ENCODE measurements around the gene SIPA1L2.

Gene SIPA1L2

GRCh38 chr1:232641507-232641906, 11.6 kb upstream of the SIPA1L2 start:
- no peak for DNase-seq

GRCh38 chr1:232636799-232637198, 6.9 kb upstream of the SIPA1L2 start:
- no peak for DNase-seq

- peak; percentile 51 for DNase-seq
Observed at GRCh38 chr1:232635778-232636356, 5.9 kb upstream of the SIPA1L2 start.

GRCh38 chr1:232635279-232635678, 5.3 kb upstream of the SIPA1L2 start:
- no peak for DNase-seq

- no peak for DNase-seq
Observed at GRCh38 chr1:232634096-232634495, 4.2 kb upstream of the SIPA1L2 start.

- no peak for DNase-seq
Observed at GRCh38 chr1:232630894-232631195, 912 bp upstream of the SIPA1L2 start.

- DNase-seq = peak; percentile 20
Observed at GRCh38 chr1:232629250-232630046, 485 bp downstream of the SIPA1L2 start.

GRCh38 chr1:232628335-232629249, 1.3 kb downstream of the SIPA1L2 start:
- DNase-seq = peak; percentile 23

GRCh38 chr1:232627645-232628334, 2.1 kb downstream of the SIPA1L2 start:
- peak; percentile 78 for DNase-seq

- no peak for DNase-seq
Observed at GRCh38 chr1:232627171-232627570, 2.8 kb downstream of the SIPA1L2 start.

- DNase-seq = no peak
Observed at GRCh38 chr1:232626452-232626851, 3.5 kb downstream of the SIPA1L2 start.

- DNase-seq = no peak
Observed at GRCh38 chr1:232625319-232625868, 4.5 kb downstream of the SIPA1L2 start.

GRCh38 chr1:232624546-232625281, 5.2 kb downstream of the SIPA1L2 start:
- no peak for DNase-seq

GRCh38 chr1:232622981-232623380, 7.0 kb downstream of the SIPA1L2 start:
- DNase-seq = no peak

GRCh38 chr1:232622378-232622777, 7.6 kb downstream of the SIPA1L2 start:
- peak; percentile 7 for DNase-seq

- no peak for DNase-seq
Observed at GRCh38 chr1:232621050-232621449, 8.9 kb downstream of the SIPA1L2 start.

- DNase-seq = peak; percentile 94
Observed at GRCh38 chr1:232620356-232620969, 9.5 kb downstream of the SIPA1L2 start.

- peak; percentile 22 for DNase-seq
Observed at GRCh38 chr1:232617237-232617636, 12.7 kb downstream of the SIPA1L2 start.

- DNase-seq = no peak
Observed at GRCh38 chr1:232615306-232615800, 14.6 kb downstream of the SIPA1L2 start.

GRCh38 chr1:232614811-232615210, 15.1 kb downstream of the SIPA1L2 start:
- no peak for DNase-seq

GRCh38 chr1:232613752-232614381, 16.1 kb downstream of the SIPA1L2 start:
- DNase-seq = peak; percentile 51
